Ureter (tissue), 1 donor: ENCODE data around the gene LAMB2. TPM values are rescaled to one million over a fixed set of nuclear protein-coding genes. Genes with fewer than 3 reads are reported as not detected.

Experiments
- DNase-seq: peaks from one replicate; pipeline ENCODE4 v3.0.0-alpha.2; 2020; ENCODE audit warnings: low spot score
- total RNA-seq: library from RNA; stranded (reverse); gene quantifications from one replicate; pipeline ENCODE4 v1.2.4, GENCODE V29; 2023
- donor health status: DM: yes; HTN: yes; CAD: no.

The LAMB2 gene
- total RNA-seq: 311 TPM

GRCh38 chr3:49132437-49133225, at the start of gene LAMB2:
Gene LAMB2 (minus strand): TSS chr3:49133050. CDS start chr3:49132867, 183 bp downstream.
- peak; percentile 62 for DNase-seq

- no peak for DNase-seq
Measured at GRCh38 chr3:49181351-49181750, 48.5 kb upstream of the LAMB2 start.

DNA sequence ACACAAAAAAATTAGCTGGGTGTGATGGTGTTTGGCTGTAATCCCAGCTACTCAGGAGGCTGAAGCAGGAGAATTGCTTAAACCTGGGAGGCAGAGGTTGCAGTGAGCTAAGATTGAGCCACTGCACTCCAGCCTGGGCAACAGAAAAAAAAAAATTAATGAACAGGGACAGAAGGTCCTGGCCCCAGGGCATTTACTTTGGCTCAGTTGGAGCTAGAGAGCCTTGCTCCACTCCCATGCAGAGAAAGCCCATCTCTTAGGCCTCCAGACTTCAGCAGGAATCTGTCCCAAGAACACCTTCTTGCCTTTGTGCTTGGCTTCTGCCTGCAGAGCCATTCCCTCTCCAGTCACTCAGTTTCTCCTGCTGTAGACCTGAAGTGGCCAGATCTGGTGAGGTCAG, 47.3 kb upstream of the LAMB2 start:
- no peak for DNase-seq

DNA sequence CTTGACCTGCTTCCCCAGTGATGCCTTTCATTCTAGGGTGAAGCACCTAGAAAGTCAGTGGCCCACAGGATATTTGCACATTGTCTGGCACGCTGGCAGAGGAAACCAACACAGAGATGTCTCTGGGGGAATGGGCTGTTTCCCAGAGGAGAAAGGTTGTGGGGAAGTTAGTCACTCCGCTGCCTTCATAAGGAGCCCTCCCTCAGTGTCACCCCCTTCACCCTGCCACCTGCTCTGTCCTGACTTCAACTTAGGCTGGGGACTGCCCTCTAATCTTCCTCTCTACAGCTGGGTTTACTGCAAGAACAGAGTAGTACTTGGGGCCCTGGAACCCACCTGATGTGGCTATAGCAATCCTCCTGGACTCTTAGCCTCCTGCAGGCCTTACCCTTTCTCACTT, 44.2 kb upstream of the LAMB2 start:
- no peak for DNase-seq

DNA sequence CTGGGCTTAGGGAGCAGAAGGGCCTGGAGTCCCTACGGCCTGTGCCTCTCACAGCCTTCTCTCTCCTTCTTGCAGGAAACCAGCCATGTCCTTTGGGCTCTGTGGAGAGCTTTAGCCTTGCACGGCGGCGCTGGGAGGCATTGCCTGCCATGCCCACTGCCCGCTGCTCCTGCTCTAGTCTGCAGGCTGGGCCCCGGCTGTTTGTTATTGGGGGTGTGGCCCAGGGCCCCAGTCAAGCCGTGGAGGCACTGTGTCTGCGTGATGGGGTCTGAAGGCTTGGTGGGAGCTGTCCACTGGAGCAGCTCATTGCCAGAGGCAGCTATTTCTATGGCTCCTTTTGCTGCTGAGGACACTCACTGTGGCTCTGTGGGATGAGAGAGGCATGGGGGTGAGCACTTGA, 42.7 kb upstream of the LAMB2 start:
- DNase-seq: no peak

GRCh38 chr3:49174397-49174985, 41.6 kb upstream of the LAMB2 start:
- no peak for DNase-seq

DNA sequence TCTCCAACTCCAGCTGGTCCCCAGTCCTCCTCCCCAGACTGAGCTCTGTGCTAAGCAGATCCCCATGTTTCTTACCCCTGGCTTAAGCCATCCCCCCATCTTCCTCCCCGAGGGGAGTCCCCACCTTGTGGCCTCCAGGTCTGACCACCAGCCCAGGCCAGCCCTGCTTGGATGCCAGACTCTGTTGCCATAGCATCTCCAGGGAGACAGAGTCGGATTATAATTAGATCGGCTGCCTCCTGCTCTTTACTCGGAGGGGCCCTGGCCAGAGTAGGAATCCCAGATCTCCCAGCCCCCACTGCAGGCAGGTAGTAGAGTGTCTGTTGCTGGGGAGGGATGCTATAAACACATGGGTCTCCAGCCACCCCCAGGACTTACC, 40.9 kb upstream of the LAMB2 start:
- DNase-seq: no peak

DNA sequence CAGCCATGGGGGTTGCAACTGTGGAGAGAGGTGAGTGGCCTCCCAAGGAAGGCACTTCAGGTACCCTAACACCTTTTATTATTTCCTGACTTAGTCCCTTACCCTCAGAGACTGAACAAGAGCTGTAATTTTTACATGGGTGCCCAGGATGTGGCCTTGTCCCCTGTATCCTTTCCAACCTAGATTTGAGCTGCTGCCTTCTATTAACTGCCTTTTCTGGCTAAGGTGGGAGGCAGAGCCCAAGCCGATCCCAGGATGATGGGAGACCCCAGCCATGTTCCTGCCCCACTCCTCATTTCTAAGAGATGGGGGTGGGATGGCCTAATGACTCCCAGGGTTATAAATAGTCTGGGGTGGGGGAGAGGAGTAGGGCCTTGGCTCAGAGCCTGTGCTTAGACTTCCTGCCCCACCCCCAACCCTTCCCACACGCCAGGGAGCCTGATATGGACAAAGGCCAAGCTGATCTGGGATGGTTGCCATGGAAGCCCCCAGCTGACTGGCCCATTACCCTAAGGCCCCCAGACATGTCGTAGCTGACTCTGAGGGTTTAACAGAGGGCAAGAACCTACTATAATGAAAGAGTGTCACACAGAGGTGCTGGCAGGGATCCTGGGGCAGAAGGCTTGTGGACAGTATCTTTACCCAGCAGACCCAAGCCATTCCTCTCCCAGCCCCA, 40.4 kb upstream of the LAMB2 start:
- peak; percentile 68 for DNase-seq

DNA sequence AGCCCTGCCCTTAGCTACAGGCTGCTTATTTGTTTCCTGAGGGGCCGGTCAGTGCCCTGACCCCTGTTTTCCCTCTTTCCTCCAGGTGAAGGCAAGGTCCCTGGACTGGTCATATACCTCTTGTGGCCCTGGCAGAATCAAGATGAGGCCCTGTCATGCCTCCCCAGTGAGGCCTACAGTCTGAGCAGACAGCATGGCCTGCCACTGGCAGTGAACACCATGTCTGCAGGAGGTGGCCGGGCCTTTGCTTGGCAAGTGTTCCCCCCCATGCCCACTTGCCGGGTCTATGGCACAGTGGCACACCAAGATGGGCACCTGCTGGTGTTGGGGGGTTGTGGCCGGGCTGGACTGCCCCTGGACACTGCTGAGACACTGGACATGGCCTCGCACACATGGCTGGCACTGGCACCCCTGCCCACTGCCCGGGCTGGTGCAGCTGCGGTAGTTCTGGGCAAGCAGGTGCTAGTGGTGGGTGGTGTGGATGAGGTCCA, 39.7 kb upstream of the LAMB2 start:
- DNase-seq: no peak

DNA sequence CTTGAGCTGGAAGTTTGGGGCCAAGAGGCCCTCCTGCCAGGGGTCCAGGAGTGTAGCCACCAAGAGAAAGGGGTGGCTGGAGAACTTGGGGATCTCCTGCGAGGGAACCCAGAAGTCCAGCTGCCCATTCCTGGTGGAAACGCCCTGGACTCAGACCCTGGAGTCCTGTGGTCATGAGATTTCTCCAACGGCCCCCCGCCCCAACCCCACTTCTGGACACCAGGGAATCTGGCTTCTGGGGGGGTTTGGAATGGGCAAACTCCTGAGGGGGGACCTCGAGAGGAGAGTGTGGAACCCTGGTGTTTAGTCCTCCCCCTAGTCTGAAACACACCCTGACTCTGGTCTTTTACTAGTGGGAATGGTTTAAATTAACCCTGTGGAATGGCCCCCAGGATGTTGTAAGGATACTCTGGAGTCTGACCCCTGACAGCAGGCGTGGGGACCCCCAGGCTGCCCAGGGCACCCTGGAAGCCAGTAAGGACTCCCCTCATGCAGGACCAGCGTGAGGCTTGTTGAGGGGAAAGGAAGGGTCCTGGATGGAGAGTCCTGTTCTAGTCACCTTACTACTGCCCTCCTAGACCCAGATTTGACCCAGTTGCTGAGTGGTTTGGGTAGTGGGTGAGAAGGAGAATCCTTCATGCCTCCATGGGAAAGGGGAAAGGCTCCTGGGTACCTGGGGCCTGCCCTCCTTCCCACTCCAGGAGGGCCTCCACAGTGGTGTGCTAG, 39.1 kb upstream of the LAMB2 start:
- DNase-seq: no peak

GRCh38 chr3:49171119-49171774, 38.4 kb upstream of the LAMB2 start, which contains the start of gene KLHDC8B:
Gene KLHDC8B (plus strand): TSS chr3:49171598. CDS start chr3:49172770, 1,172 bp downstream.
- peak; percentile 87 for DNase-seq

GRCh38 chr3:49170744-49171118, 37.9 kb upstream of the LAMB2 start:
- DNase-seq: no peak

DNA sequence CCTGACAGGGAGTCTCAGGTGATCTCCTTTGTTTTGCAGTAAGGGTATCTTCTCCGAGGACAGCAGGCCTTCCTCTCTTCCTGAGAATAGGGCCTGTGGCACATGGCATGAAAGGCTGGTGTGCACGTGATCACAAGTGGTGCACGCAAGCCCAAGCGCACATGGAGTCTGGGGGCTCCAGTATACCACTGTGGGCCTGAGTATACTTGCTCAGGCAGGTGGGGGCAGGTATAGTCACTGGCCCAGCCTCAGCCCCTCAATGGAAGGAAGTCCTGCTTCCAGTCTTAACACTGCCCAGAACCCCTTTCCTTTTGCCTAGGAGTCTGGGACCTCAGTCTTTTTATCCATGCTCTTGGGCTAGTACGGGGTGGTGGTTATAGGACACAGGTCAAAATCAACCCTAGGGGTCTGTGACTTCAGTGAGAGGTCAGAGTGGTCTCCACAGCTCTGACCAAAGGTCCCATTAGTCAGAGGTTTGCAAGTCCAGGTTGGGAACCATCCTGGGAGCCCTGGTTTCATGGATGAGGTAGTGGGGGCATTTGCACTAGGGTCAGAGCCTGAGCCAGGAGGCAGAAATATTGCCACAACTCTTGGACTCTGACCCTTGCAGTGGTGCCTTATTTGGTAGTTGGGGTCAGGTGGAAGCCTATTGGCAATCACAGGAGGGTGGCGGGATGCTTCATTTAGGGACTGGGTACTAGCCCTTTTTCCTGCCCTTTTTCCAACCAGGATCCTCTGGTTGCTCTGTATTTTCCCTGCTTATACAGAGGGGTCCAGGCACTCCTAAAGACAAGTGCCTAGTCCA, 34.1 kb upstream of the LAMB2 start:
- DNase-seq: no peak

- peak; percentile 82 for DNase-seq
Measured at GRCh38 chr3:49165771-49166751, 33.2 kb upstream of the LAMB2 start, which contains the start of gene CCDC71. Gene CCDC71 (minus strand): TSS chr3:49166331. CDS start chr3:49164208, 2,123 bp downstream.

DNA sequence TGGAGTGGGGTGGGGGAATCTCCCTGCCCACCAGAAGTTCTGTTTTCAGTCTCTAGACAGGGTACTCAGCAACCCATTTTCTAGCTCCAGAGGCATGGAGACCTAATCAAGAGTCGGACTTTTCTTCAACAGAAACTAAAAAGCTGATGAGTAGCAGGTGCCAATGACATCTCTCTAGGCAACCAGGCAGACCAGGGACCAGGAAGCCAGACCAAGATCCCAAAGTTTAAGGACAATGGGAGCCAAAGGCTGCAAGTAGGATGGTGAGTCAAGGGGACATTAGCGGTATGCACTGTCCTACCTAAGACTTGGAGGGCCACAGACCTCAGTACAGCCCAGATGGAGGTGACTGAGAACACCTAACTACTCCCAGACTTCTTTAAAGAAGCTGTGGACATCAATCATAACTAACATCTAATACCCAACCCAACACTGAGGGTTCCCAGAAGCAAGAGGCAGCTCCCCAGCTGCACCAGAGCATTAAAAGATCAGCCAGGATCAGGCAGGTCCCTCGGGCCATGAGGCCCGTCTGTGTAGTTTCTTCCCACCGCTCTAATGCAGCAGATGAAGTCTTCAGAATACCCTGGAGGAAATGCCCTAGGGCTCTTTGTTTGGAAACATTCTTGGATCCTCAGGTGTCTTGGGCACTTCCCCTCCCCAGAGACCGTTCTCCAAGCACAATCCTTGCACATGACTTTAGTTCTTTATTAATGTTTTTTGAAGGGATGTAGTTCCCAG, 32.3 kb upstream of the LAMB2 start:
- no peak for DNase-seq

DNA sequence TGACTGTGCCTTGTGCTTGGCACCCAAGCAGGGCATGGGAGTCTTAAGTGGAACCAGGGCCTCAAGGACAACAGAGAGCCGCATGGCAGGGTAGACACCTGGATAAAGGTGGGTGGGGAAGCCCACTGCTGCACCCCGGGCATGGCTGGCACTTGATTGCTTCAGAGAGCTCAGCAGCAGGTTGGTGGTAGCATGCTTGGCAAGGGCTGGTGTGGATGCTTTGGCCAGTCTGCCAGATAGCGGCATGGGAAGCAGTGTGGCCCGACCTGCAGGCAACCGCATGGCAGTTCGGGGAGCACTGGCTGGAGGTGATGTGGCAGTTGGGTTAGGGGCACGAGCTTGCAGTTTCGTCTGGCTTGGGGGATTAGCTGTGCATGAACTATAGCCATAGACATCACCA, 30.8 kb upstream of the LAMB2 start:
- no peak for DNase-seq

DNA sequence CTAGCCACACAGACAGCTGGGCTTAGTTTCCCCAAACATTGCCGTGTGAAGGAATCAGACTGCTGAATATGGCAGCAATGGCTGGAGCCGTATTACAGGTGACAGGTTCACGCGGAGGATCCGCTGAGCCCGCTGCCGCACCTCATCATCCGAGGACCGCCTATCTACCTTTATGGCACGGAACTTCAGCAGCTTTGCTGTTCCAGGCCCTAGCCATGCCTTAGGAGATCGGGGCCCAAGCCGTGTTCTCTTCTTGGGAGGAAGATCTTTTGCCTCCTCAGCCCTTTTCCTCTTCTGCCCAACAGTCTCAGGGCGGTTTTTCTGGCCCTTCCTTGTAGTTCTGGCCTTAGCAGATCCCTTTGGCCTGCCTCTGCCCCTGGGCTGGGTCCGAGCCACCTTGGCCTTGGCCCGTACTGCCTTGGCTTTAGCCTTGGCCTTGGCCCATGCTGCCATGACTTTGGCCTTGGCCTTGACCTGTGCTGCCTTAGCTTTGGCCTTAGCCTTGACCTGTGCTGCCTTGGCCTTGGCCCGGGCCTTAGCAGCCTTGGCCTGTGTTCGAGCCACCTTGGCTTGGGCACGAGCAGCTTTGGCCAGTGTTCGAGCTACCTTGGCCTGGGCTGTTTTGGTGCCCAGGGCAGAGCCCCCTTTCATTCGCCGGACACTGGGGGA, 30.0 kb upstream of the LAMB2 start:
- DNase-seq: no peak
